GM12878 (cell line): Measurements from ENCODE around the gene GPC2.

ENCODE experiments used
- ASH2L ChIP-seq: fragments of 300-600, 200-600 bp; sonication (generic); IDR thresholded peaks from 2 replicates; pipeline ENCODE4 v1.6.1; 2017; ENCODE audit warnings: low read depth, mild to moderate bottlenecking, borderline replicate concordance
- BRCA1 ChIP-seq: IDR thresholded peaks from 2 replicates; pipeline ENCODE4 v1.6.1; 2011; ENCODE audit warnings: low read depth, low read length, improper control_type of control experiment
- CEBPB ChIP-seq, 2 experiments: fragments of 150-350 bp in 1 of 2; IDR thresholded peaks; 2 replicates each; pipeline ENCODE4 v1.6.1; 2012 to 2014; ENCODE audit warnings: low read depth in 2 of 2, low read length in 2 of 2, borderline replicate concordance in 1 of 2, inconsistent platforms in 1 of 2
- CEBPZ ChIP-seq: fragments of 150-350 bp; IDR thresholded peaks from 2 replicates; pipeline ENCODE4 v1.6.1; 2016; ENCODE audit warnings: low read depth, low read length
- CHD2 ChIP-seq: IDR thresholded peaks from 2 replicates; pipeline ENCODE4 v1.6.1; 2011; ENCODE audit warnings: low read depth, low read length, improper control_type of control experiment, borderline replicate concordance
- CTCF ChIP-seq, 3 experiments: IDR thresholded peaks in 2 of 3; conservative IDR thresholded peaks in 1 of 3; 2 replicates each; pipeline ENCODE4 v1.5.1; 2011; ENCODE audit warnings: low read depth in 3 of 3, low read length in 3 of 3, mild to moderate bottlenecking in 3 of 3, control low read depth in 2 of 3, moderate library complexity in 2 of 3, inconsistent platforms in 1 of 3, mixed read lengths in 1 of 3; ENCODE audit not compliant: control insufficient read depth in 2 of 3, insufficient read depth in 1 of 3; ENCODE audit errors: extremely low read depth in 1 of 3
- EZH2 ChIP-seq: IDR thresholded peaks from 2 replicates; pipeline ENCODE4 v1.6.1; 2012; ENCODE audit warnings: low read depth, mild to moderate bottlenecking, control low read depth, inconsistent platforms, low read length, borderline replicate concordance; ENCODE audit not compliant: control insufficient read depth
- GABPA ChIP-seq: IDR thresholded peaks from 2 replicates; pipeline ENCODE4 v1.6.1; 2014; ENCODE audit warnings: antibody characterized with exemption, low read depth, mild to moderate bottlenecking, inconsistent platforms
- MYC ChIP-seq: IDR thresholded peaks from 2 replicates; pipeline ENCODE4 v1.6.1; 2011; ENCODE audit warnings: mild to moderate bottlenecking, low read length, moderate library complexity, inconsistent platforms; ENCODE audit not compliant: insufficient read depth, insufficient replicate concordance, insufficient read length, severe bottlenecking
- POLR2A ChIP-seq: IDR thresholded peaks from 2 replicates; pipeline ENCODE4 v1.6.1; 2011; ENCODE audit warnings: low read depth, mild to moderate bottlenecking, low read length
- SUZ12 ChIP-seq: fragments of 200-600 bp; sonication (generic); IDR thresholded peaks from one replicate; pipeline ENCODE4 v1.6.1; 2018; ENCODE audit warnings: antibody characterized with exemption, mild to moderate bottlenecking; ENCODE audit not compliant: unreplicated experiment
- ZNF207 ChIP-seq: fragments of 450-650 bp; IDR thresholded peaks from 2 replicates; pipeline ENCODE4 v1.6.1; 2014; ENCODE audit warnings: antibody characterized with exemption, mild to moderate bottlenecking, borderline replicate concordance
- TF ChIP-seq, protein P1 (sequence below): fragments of 450-650 bp; IDR thresholded peaks from 2 replicates; pipeline ENCODE4 v1.6.1; 2017; ENCODE audit warnings: antibody characterized with exemption, mild to moderate bottlenecking, moderate library complexity

GRCh38 chr7:100155553-100156317 lies 21.4 kb downstream of the GPC2 start:
- TF ChIP-seq POLR2A (no peak), CTCF (IDR thresholded peaks at IDR 0.05 in 2 of 3, conservative IDR thresholded peaks at IDR 0.05 in 1 of 3; ENCODE audit: control insufficient read depth in 2 of 3, extremely low read depth in 1 of 3, insufficient read depth in 1 of 3, low read depth in 3 of 3, low read length in 3 of 3) (no peak), BRCA1 (no peak), ASH2L (no peak), ZNF207 (no peak), SUZ12 (no peak), GABPA (no peak), CEBPB (IDR thresholded peaks at IDR 0.05; ENCODE audit: borderline replicate concordance in 1 of 2, low read depth in 2 of 2, low read length in 2 of 2) (no peak), EZH2 (no peak), CHD2 (no peak), MYC (no peak), CEBPZ (no peak)
- TF ChIP-seq, protein P1, sequence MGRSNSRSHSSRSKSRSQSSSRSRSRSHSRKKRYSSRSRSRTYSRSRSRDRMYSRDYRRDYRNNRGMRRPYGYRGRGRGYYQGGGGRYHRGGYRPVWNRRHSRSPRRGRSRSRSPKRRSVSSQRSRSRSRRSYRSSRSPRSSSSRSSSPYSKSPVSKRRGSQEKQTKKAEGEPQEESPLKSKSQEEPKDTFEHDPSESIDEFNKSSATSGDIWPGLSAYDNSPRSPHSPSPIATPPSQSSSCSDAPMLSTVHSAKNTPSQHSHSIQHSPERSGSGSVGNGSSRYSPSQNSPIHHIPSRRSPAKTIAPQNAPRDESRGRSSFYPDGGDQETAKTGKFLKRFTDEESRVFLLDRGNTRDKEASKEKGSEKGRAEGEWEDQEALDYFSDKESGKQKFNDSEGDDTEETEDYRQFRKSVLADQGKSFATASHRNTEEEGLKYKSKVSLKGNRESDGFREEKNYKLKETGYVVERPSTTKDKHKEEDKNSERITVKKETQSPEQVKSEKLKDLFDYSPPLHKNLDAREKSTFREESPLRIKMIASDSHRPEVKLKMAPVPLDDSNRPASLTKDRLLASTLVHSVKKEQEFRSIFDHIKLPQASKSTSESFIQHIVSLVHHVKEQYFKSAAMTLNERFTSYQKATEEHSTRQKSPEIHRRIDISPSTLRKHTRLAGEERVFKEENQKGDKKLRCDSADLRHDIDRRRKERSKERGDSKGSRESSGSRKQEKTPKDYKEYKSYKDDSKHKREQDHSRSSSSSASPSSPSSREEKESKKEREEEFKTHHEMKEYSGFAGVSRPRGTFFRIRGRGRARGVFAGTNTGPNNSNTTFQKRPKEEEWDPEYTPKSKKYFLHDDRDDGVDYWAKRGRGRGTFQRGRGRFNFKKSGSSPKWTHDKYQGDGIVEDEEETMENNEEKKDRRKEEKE, result no peak
